ENCODE measurements around the gene BBX.

- no peak for TF ChIP-seq EZH2 (IDR thresholded peaks at IDR 0.05; ENCODE audit: low read length, unreplicated experiment)
- no peak for TF ChIP-seq CTCF (conservative IDR thresholded peaks at IDR 0.05; ENCODE audit: low read depth, low read length)
- no peak for TF ChIP-seq EZH2phosphoT487 (IDR thresholded peaks at IDR 0.05; ENCODE audit: borderline replicate concordance, low read length)
Observed at GRCh38 chr3:107680698-107681097, 157.9 kb downstream of the BBX start.
